HEK293 (cell line): ENCODE results near the gene ZBTB5.

Experiments
- CTCF ChIA-PET: fragments of 350-600 bp; formaldehyde crosslinking; extraction: SDS; loops from one replicate; lab custom pipeline; 2021; ENCODE audit warnings: antibody characterized with exemption; lab: Yijun Ruan, JAX
- POLR2A ChIA-PET: fragments of 300-600 bp; formaldehyde crosslinking; extraction: SDS; loops from one replicate; lab custom pipeline; 2020; ENCODE audit warnings: antibody characterized with exemption, inconsistent platforms; lab: Yijun Ruan, JAX
- H3K27ac ChIP-seq: fragments of 200-500 bp; sonication (Bioruptor generic); 2 replicates; pipeline ENCODE4 v1.5.1; 2014; ENCODE audit warnings: low read depth, low read length, control low read depth, inconsistent platforms; ENCODE audit errors: extremely low read depth
- H3K36me3 ChIP-seq, 2 experiments: fragments of 200-500 bp in 1 of 2; sonication (Bioruptor generic) in 1 of 2; 1 replicate in 1 of 2; 2 replicates in 1 of 2; pipeline ENCODE4 v1.5.1; 2014 to 2017; ENCODE audit warnings: inconsistent platforms in 2 of 2, low read length in 2 of 2; ENCODE audit not compliant: control insufficient read depth in 2 of 2, insufficient read depth in 1 of 2
- H3K4me1 ChIP-seq: fragments of 200-500 bp; sonication (Bioruptor generic); 2 replicates; pipeline ENCODE4 v1.5.1; 2014; ENCODE audit warnings: mild to moderate bottlenecking, low read length, inconsistent platforms; ENCODE audit not compliant: control insufficient read depth, insufficient read depth
- H3K4me3 ChIP-seq: 2 replicates; pipeline ENCODE4 v1.5.1; 2011; ENCODE audit warnings: low read depth, mild to moderate bottlenecking, control low read depth, low read length, moderate library complexity
- H3K9me3 ChIP-seq: fragments of 200-500 bp; sonication (Bioruptor generic); 2 replicates; pipeline ENCODE4 v1.5.1; 2014; ENCODE audit warnings: low read depth, low read length, inconsistent platforms; ENCODE audit not compliant: control insufficient read depth, insufficient read depth
- GLI4 ChIP-seq: fragments of 450-650 bp; formaldehyde crosslinking; IDR thresholded peaks from 2 replicates; pipeline ENCODE4 v1.5.1; 2016; ENCODE audit warnings: missing biosample characterization, missing genetic modification characterization
- KLF16 ChIP-seq: fragments of 450-650 bp; formaldehyde crosslinking; IDR thresholded peaks from 2 replicates; pipeline ENCODE4 v1.5.1; 2017; ENCODE audit warnings: missing biosample characterization, missing genetic modification characterization
- SCRT2 ChIP-seq: fragments of 450-650 bp; formaldehyde crosslinking; IDR thresholded peaks from 2 replicates; pipeline ENCODE4 v1.5.1; 2016; ENCODE audit warnings: missing biosample characterization, missing genetic modification characterization
- SP3 ChIP-seq: fragments of 450-650 bp; formaldehyde crosslinking; IDR thresholded peaks from 2 replicates; pipeline ENCODE4 v1.5.1; 2016; ENCODE audit warnings: missing biosample characterization, missing genetic modification characterization
- YY2 ChIP-seq: fragments of 450-650 bp; formaldehyde crosslinking; IDR thresholded peaks from 2 replicates; pipeline ENCODE4 v1.5.1; 2016; ENCODE audit warnings: missing biosample characterization, missing genetic modification characterization
- ZFP69B ChIP-seq: fragments of 450-650 bp; formaldehyde crosslinking; IDR thresholded peaks from 2 replicates; pipeline ENCODE4 v1.5.1; 2016; ENCODE audit warnings: missing biosample characterization, missing genetic modification characterization
- ZNF174 ChIP-seq: fragments of 450-650 bp; formaldehyde crosslinking; IDR thresholded peaks from 2 replicates; pipeline ENCODE4 v1.5.0; 2017; ENCODE audit warnings: missing biosample characterization, mild to moderate bottlenecking, missing genetic modification characterization
- ZNF175 ChIP-seq: fragments of 450-650 bp; formaldehyde crosslinking; IDR thresholded peaks from 2 replicates; pipeline ENCODE4 v1.5.1; 2016; ENCODE audit warnings: missing biosample characterization, missing genetic modification characterization
- ZNF239 ChIP-seq: fragments of 450-650 bp; formaldehyde crosslinking; IDR thresholded peaks from 2 replicates; pipeline ENCODE4 v1.5.1; 2016; ENCODE audit warnings: missing biosample characterization, missing genetic modification characterization
- ZNF274 ChIP-seq, 2 experiments: fragments of 200-500 bp in 1 of 2; fragments of 450-650 bp in 1 of 2; sonication (Bioruptor generic) in 1 of 2; formaldehyde crosslinking in 1 of 2; IDR thresholded peaks; 2 replicates each; pipeline versions ENCODE4 v1.5.1 to v1.6.1; 2014 to 2016; ENCODE audit warnings: borderline replicate concordance in 1 of 2, inconsistent platforms in 1 of 2, low read length in 1 of 2, missing biosample characterization in 1 of 2, missing genetic modification characterization in 1 of 2
- ZNF366 ChIP-seq: fragments of 450-650 bp; formaldehyde crosslinking; conservative IDR thresholded peaks from 2 replicates; pipeline ENCODE4 v1.5.1; 2016; ENCODE audit warnings: missing biosample characterization, missing genetic modification characterization
- ZNF404 ChIP-seq: fragments of 450-650 bp; formaldehyde crosslinking; IDR thresholded peaks from 2 replicates; pipeline ENCODE4 v1.5.1; 2017; ENCODE audit warnings: missing biosample characterization, missing genetic modification characterization
- ZNF473 ChIP-seq: fragments of 450-650 bp; formaldehyde crosslinking; IDR thresholded peaks from 2 replicates; pipeline ENCODE4 v1.5.1; 2017; ENCODE audit warnings: missing biosample characterization, missing genetic modification characterization
- ZNF521 ChIP-seq: fragments of 450-650 bp; formaldehyde crosslinking; IDR thresholded peaks from 2 replicates; pipeline ENCODE4 v1.5.1; 2017; ENCODE audit warnings: missing biosample characterization, mild to moderate bottlenecking, missing genetic modification characterization
- ZNF544 ChIP-seq: fragments of 450-650 bp; formaldehyde crosslinking; IDR thresholded peaks from 2 replicates; pipeline ENCODE4 v1.5.0; 2017; ENCODE audit warnings: missing biosample characterization, missing genetic modification characterization
- ZNF670 ChIP-seq: fragments of 450-650 bp; formaldehyde crosslinking; IDR thresholded peaks from 2 replicates; pipeline ENCODE4 v1.5.1; 2016; ENCODE audit warnings: missing biosample characterization, missing genetic modification characterization, low read depth
- ZNF704 ChIP-seq: fragments of 450-650 bp; formaldehyde crosslinking; IDR thresholded peaks from 2 replicates; pipeline ENCODE4 v1.5.1; 2016; ENCODE audit warnings: missing biosample characterization, missing genetic modification characterization
- ZNF76 ChIP-seq: fragments of 450-650 bp; formaldehyde crosslinking; IDR thresholded peaks from 2 replicates; pipeline ENCODE4; 2016; ENCODE audit warnings: low read depth, missing biosample characterization, missing genetic modification characterization, borderline replicate concordance
- TF ChIP-seq, protein P1 (sequence below): fragments of 450-650 bp; formaldehyde crosslinking; IDR thresholded peaks from 2 replicates; pipeline ENCODE4 v1.5.1; 2017; ENCODE audit warnings: missing biosample characterization, mild to moderate bottlenecking, missing genetic modification characterization, moderate library complexity
- TF ChIP-seq, protein P2 (sequence below): fragments of 450-650 bp; formaldehyde crosslinking; IDR thresholded peaks from 2 replicates; pipeline ENCODE4 v1.5.1; 2016; ENCODE audit warnings: missing biosample characterization, missing genetic modification characterization
- TF ChIP-seq, protein P3 (sequence below): IDR thresholded peaks from 2 replicates; pipeline ENCODE4 v1.6.1; 2011; ENCODE audit warnings: mild to moderate bottlenecking, low read depth, low read length, borderline replicate concordance
- TF ChIP-seq, protein P4 (sequence below): fragments of 450-650 bp; formaldehyde crosslinking; IDR thresholded peaks from 2 replicates; pipeline ENCODE4 v1.5.1; 2017; ENCODE audit warnings: missing biosample characterization, missing genetic modification characterization
- TF ChIP-seq, protein P5 (sequence below): fragments of 450-650 bp; formaldehyde crosslinking; IDR thresholded peaks from 2 replicates; pipeline ENCODE4 v1.5.1; 2016; ENCODE audit warnings: missing biosample characterization, missing genetic modification characterization
- TF ChIP-seq, protein P6 (sequence below): fragments of 450-650 bp; formaldehyde crosslinking; IDR thresholded peaks from 2 replicates; pipeline ENCODE4 v1.5.1; 2016; ENCODE audit warnings: missing biosample characterization, missing genetic modification characterization

ZBTB5 gene

DNA sequence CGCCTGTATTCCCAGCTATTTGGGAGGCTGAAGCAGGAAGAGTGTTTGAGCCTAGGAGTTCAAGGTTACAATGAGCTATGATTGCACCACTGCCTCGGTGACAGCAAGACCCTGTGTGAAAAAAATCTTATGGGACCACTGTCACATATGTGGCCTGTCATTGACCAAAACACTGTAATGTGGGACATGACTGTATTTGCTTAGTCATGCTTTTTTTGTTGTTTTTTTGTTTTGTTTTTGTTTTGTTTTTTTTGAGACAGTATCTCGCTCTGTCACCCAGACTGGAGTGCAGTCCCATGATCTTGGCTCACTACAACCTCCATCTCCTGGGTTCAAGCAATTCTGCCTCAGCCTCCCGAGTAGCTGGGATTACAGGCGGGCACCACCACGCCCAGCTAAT lies 34.0 kb upstream of the ZBTB5 start:
- CTCF ChIA-PET: no interaction called here
- POLR2A ChIA-PET: interaction anchor here (0.7 kb wide), 1 partner anchor 253 kb away, joined by 4 read pairs; no protein-coding TSS in a partner anchor
- Histone ChIP-seq H3K36me3 (peaks cover 3 to 91% of the 10 kb centered on the region in 2 experiments), H3K9me3 (no peaks in the 10 kb centered on the region), H3K27ac (no peak overlapping the region), H3K4me3 (no peak overlapping the region), H3K4me1 (no peaks in the 10 kb centered on the region)
- no peak for TF ChIP-seq ZNF175
- TF ChIP-seq KLF16: no peak
- no peak for TF ChIP-seq ZNF239 (tag by site-specific recombination)
- TF ChIP-seq, protein P1, sequence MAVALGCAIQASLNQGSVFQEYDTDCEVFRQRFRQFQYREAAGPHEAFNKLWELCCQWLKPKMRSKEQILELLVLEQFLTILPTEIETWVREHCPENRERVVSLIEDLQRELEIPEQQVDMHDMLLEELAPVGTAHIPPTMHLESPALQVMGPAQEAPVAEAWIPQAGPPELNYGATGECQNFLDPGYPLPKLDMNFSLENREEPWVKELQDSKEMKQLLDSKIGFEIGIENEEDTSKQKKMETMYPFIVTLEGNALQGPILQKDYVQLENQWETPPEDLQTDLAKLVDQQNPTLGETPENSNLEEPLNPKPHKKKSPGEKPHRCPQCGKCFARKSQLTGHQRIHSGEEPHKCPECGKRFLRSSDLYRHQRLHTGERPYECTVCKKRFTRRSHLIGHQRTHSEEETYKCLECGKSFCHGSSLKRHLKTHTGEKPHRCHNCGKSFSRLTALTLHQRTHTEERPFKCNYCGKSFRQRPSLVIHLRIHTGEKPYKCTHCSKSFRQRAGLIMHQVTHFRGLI (tag by site-specific recombination): no peak
- TF ChIP-seq SP3 (tag by site-specific recombination): no peak
- no peak for TF ChIP-seq ZNF544 (tag by site-specific recombination)
- TF ChIP-seq, protein P2, sequence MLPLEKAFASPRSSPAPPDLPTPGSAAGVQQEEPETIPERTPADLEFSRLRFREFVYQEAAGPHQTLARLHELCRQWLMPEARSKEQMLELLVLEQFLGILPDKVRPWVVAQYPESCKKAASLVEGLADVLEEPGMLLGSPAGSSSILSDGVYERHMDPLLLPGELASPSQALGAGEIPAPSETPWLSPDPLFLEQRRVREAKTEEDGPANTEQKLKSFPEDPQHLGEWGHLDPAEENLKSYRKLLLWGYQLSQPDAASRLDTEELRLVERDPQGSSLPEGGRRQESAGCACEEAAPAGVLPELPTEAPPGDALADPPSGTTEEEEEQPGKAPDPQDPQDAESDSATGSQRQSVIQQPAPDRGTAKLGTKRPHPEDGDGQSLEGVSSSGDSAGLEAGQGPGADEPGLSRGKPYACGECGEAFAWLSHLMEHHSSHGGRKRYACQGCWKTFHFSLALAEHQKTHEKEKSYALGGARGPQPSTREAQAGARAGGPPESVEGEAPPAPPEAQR (tag by site-specific recombination): no peak
- TF ChIP-seq, protein P3, sequence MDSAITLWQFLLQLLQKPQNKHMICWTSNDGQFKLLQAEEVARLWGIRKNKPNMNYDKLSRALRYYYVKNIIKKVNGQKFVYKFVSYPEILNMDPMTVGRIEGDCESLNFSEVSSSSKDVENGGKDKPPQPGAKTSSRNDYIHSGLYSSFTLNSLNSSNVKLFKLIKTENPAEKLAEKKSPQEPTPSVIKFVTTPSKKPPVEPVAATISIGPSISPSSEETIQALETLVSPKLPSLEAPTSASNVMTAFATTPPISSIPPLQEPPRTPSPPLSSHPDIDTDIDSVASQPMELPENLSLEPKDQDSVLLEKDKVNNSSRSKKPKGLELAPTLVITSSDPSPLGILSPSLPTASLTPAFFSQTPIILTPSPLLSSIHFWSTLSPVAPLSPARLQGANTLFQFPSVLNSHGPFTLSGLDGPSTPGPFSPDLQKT: no peak
- no peak for TF ChIP-seq ZNF473

GRCh38 chr9:37498457-37498856 lies 33.2 kb upstream of the ZBTB5 start:
- Histone ChIP-seq H3K36me3 (peaks cover 3 to 91% of the 10 kb centered on the region in 2 experiments), H3K27ac (no peak overlapping the region), H3K4me1 (no peaks in the 10 kb centered on the region), H3K4me3 (no peak overlapping the region), H3K9me3 (no peaks in the 10 kb centered on the region)
- ChIA-PET CTCF (interaction anchor here (1.5 kb wide), 1 partner anchor 11 kb away, joined by 6 read pairs; no protein-coding TSS in a partner anchor), POLR2A (no interaction called here)
- no peak for TF ChIP-seq ZNF366 (tag by site-specific recombination)
- TF ChIP-seq, protein P4, sequence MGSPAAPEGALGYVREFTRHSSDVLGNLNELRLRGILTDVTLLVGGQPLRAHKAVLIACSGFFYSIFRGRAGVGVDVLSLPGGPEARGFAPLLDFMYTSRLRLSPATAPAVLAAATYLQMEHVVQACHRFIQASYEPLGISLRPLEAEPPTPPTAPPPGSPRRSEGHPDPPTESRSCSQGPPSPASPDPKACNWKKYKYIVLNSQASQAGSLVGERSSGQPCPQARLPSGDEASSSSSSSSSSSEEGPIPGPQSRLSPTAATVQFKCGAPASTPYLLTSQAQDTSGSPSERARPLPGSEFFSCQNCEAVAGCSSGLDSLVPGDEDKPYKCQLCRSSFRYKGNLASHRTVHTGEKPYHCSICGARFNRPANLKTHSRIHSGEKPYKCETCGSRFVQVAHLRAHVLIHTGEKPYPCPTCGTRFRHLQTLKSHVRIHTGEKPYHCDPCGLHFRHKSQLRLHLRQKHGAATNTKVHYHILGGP: no peak
- TF ChIP-seq YY2 (tag by site-specific recombination): no peak
- TF ChIP-seq ZNF404 (tag by site-specific recombination): no peak
- no peak for TF ChIP-seq ZNF521 (tag by site-specific recombination)
- TF ChIP-seq, protein P5, sequence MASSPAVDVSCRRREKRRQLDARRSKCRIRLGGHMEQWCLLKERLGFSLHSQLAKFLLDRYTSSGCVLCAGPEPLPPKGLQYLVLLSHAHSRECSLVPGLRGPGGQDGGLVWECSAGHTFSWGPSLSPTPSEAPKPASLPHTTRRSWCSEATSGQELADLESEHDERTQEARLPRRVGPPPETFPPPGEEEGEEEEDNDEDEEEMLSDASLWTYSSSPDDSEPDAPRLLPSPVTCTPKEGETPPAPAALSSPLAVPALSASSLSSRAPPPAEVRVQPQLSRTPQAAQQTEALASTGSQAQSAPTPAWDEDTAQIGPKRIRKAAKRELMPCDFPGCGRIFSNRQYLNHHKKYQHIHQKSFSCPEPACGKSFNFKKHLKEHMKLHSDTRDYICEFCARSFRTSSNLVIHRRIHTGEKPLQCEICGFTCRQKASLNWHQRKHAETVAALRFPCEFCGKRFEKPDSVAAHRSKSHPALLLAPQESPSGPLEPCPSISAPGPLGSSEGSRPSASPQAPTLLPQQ (tag by site-specific recombination): no peak
- TF ChIP-seq, protein P6, sequence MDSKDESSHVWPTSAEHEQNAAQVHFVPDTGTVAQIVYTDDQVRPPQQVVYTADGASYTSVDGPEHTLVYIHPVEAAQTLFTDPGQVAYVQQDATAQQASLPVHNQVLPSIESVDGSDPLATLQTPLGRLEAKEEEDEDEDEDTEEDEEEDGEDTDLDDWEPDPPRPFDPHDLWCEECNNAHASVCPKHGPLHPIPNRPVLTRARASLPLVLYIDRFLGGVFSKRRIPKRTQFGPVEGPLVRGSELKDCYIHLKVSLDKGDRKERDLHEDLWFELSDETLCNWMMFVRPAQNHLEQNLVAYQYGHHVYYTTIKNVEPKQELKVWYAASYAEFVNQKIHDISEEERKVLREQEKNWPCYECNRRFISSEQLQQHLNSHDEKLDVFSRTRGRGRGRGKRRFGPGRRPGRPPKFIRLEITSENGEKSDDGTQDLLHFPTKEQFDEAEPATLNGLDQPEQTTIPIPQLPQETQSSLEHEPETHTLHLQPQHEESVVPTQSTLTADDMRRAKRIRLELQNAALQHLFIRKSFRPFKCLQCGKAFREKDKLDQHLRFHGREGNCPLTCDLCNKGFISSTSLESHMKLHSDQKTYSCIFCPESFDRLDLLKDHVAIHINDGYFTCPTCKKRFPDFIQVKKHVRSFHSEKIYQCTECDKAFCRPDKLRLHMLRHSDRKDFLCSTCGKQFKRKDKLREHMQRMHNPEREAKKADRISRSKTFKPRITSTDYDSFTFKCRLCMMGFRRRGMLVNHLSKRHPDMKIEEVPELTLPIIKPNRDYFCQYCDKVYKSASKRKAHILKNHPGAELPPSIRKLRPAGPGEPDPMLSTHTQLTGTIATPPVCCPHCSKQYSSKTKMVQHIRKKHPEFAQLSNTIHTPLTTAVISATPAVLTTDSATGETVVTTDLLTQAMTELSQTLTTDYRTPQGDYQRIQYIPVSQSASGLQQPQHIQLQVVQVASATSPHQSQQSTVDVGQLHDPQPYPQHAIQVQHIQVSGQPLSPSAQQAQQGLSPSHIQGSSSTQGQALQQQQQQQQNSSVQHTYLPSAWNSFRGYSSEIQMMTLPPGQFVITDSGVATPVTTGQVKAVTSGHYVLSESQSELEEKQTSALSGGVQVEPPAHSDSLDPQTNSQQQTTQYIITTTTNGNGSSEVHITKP: no peak
- no peak for TF ChIP-seq ZNF174
- TF ChIP-seq ZNF704 (tag by site-specific recombination): no peak
- no peak for TF ChIP-seq GLI4 (tag by site-specific recombination)
- no peak for TF ChIP-seq ZNF670 (tag by site-specific recombination)
- TF ChIP-seq ZNF274 (IDR thresholded peaks at IDR 0.05; ENCODE audit: low read length): no peak
- TF ChIP-seq ZNF274 (tag by site-specific recombination; IDR thresholded peaks at IDR 0.05; ENCODE audit: borderline replicate concordance): no peak
- TF ChIP-seq ZFP69B: no peak
- no peak for TF ChIP-seq SCRT2 (tag by site-specific recombination)
- no peak for TF ChIP-seq ZNF76 (tag by site-specific recombination)
